Ectodermal cell (in vitro differentiated cells): ENCODE results near the gene SLC41A3.
A peak's percentile ranks its signal among the peaks of the same experiment; 100 is the strongest.
"Not testable (repeated sequence)": the region's sequence is repeated elsewhere in the genome, so short reads cannot be mapped to it uniquely, and the experiment has no call there.

Source experiments
- H3K27ac ChIP-seq: 2 replicates; pipeline ENCODE4 v1.7.0; 2013; ENCODE audit warnings: mild to moderate bottlenecking, low read depth, low read length; ENCODE audit not compliant: insufficient read depth, poor library complexity, severe bottlenecking
- H3K27me3 ChIP-seq: 2 replicates; pipeline ENCODE4 v1.7.0; 2013; ENCODE audit warnings: mild to moderate bottlenecking, low read length; ENCODE audit not compliant: insufficient read depth, control insufficient read depth, poor library complexity, severe bottlenecking
- H3K36me3 ChIP-seq: one replicate; pipeline ENCODE4 v1.7.0; 2013; ENCODE audit warnings: low read length; ENCODE audit not compliant: control insufficient read depth, insufficient read depth
- H3K4me1 ChIP-seq: one replicate; pipeline ENCODE4 v1.7.0; 2013; ENCODE audit warnings: low read length; ENCODE audit not compliant: control insufficient read depth, insufficient read depth
- H3K4me3 ChIP-seq: 2 replicates; pipeline ENCODE4 v1.7.0; 2013; ENCODE audit warnings: low read depth, low read length, control low read depth; ENCODE audit not compliant: insufficient read depth
- H3K9me3 ChIP-seq: 2 replicates; pipeline ENCODE4 v1.7.0; 2013; ENCODE audit warnings: mild to moderate bottlenecking, low read length, moderate library complexity; ENCODE audit not compliant: control insufficient read depth
- WGBS, 2 experiments: methylation state at CpG; one replicate each; pipeline ENCODE4 v1.1.7; 2013; ENCODE audit warnings: missing lambda C conversion rate in 2 of 2; 5-methylcytosine and 5-hydroxymethylcytosine counted together

The SLC41A3 gene

DNA sequence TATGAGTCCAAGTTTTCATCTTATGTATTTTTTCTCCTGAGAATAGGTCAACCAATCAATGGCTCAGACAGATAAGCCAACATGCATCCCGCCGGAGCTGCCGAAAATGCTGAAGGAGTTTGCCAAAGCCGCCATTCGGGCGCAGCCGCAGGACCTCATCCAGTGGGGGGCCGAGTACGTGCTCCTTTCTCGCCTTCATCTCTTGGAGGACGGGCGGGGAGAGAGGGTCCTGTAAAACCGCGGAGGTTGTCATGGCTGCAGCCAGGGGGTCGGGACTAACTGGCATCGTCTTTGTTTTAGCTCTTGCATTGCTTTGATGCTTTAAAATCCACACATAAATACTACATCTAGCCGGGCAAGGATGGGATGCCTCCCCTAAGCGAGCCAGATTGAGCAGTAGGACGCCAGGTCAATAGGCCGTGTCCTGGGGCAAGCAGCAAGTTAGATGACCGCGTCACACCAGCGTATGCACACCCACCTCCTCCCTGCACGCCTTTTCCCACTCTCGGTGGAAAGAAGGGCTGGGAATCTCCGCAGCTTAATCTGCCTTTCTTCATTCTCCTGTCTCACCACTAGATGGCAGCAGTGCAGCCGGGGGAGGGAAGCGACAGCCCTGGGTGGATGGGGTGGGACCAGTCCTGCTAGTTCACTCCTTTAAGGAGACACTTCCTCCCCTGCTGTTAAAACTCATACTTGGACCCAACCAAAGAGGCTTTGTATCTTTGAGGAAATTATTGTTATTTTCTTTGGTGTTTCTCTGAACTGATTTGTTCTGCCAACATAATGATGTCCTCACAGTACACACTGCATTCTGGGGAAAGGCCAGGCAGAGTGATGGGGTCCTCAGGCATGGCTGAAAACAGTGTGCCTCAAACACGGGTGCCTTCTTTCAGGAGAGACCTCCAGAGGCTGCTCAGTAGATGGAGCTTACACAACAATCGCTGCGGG, 111.7 kb downstream of the SLC41A3 start:
- not testable (repeated sequence) for H3K36me3 ChIP-seq, H3K9me3 ChIP-seq, H3K4me1 ChIP-seq, H3K27ac ChIP-seq
- Histone ChIP-seq H3K4me3 (peak overlapping the region; percentile 48), H3K27me3 (peaks cover 37% of the 10 kb centered on the region)
- WGBS, 2 experiments, result 1 to 2% methylated on average over 26 of the region's 31 CpGs

DNA sequence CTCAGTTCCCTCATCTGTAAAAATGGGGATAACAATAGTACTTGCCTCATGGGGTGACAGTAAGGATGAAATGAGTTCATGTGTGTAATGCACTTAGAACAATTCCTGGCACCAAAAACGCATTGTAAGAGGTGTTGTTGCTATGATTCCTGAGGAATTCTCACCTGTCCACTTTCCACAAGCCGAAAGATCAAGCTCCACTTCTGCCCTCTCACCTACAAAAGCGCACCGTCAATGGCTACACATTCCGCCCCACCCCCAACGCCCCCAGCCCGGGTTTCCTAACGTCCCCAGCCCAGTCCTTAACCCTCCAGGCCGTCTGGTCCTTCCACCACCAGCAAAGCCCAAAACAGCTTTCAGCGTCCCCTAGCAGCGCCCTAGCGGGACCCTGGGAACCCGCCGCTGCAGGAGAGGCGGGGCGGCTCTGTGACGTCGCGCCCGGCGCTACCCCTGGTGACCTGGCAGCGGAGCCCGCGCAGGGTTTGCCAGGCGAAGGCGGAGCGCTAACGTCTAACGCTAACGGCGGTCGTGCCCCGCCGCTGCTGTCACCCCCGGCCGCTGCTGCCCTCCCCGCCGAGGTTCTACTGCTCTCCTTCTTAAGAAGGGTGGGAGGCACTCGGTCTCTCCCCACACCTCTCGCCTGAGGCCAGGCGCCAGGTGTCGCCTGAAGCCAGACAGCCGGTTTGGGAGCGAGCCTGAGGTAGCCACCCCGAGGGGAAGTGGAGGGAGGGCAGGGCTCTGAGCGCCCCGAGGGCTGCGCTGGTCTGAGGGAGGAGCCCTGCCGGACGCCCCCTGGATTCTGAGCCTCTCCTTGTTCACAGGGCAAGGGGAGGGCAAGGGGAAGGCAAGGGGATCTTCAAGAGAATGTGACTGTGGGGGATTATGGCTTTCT, 115.0 kb downstream of the SLC41A3 start, which contains the start of gene ROPN1B:
Gene ROPN1B (plus strand): TSS at position 478 of the 892 bp plus-strand sequence. CDS start 2,877 bp downstream, outside the sequence.
- H3K4me3 ChIP-seq, H3K4me1 ChIP-seq, H3K36me3 ChIP-seq, H3K27ac ChIP-seq, H3K9me3 ChIP-seq: not testable (repeated sequence)
- H3K27me3 ChIP-seq, result peaks cover 51% of the 10 kb centered on the region
- 0% methylated on average over 1 of the region's 50 CpGs for WGBS, 2 experiments

- H3K9me3 ChIP-seq, H3K4me1 ChIP-seq, H3K27ac ChIP-seq, H3K4me3 ChIP-seq, H3K36me3 ChIP-seq: not testable (repeated sequence)
- WGBS, 2 experiments, result 85 to 88% methylated on average over 2 of the region's 2 CpGs
- H3K27me3 ChIP-seq, result peaks cover 51% of the 10 kb centered on the region
These were observed 115.8 kb downstream of the SLC41A3 start for GRCh38 chr3:125968121-125968520.

DNA sequence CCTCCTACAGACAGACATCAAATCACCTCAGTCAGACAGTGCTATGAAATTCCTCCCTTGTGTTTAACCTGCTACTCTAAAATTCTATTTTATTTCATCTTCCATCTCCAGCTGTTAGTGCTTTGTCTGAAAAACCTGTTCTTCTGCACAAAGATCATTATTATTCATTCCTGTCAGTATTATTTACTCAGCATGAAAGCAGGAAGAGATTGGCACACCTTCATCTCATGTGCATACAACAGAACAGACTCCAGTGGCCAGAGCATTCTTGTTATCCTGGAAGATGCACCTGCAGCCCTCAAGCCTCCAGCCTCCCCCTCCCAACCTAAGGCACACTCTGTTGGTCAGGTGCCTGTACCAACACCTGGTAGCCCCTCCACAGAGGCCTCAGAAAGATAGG, 116.8 kb downstream of the SLC41A3 start:
- H3K27me3 ChIP-seq, result peaks cover 49% of the 10 kb centered on the region
- H3K4me3 ChIP-seq, result no peak overlapping the region
- no peak overlapping the region for H3K27ac ChIP-seq
- no peaks in the 10 kb centered on the region for H3K9me3 ChIP-seq
- H3K36me3 ChIP-seq, result no peaks in the 10 kb centered on the region
- H3K4me1 ChIP-seq, result no peaks in the 10 kb centered on the region

GRCh38 chr3:125965505-125965904, 118.4 kb downstream of the SLC41A3 start:
- Histone ChIP-seq H3K27ac (no peak overlapping the region), H3K27me3 (peaks cover 33% of the 10 kb centered on the region), H3K36me3 (no peaks in the 10 kb centered on the region), H3K4me1 (no peaks in the 10 kb centered on the region), H3K4me3 (no peak overlapping the region), H3K9me3 (no peaks in the 10 kb centered on the region)
- 87 to 92% methylated on average over 3 of the region's 3 CpGs for WGBS, 2 experiments

DNA sequence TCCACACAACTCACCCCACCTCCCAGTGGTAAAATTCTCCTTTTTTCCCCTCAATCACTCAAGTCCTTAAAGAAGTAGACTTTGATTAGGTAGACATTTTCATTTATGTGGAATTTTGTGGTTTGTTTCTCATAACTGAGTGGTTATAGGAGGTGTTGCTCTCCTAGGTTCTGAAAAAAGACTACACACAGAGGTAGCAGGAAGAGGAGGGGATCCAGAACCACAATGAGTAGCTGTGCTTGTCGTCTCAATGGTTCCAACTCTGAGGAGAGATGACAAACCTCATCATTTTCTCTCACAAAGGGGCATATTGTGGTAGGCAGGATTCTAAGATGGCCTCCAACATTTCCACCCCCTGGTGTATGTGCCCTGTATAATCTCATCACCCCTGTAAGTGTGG, 120.1 kb downstream of the SLC41A3 start:
- H3K36me3 ChIP-seq, H3K4me3 ChIP-seq, H3K27ac ChIP-seq, H3K4me1 ChIP-seq, H3K9me3 ChIP-seq: not testable (repeated sequence)
- 65 to 86% methylated on average over 1 of the region's 1 CpG for WGBS, 2 experiments
- H3K27me3 ChIP-seq, result peaks cover 30% of the 10 kb centered on the region

GRCh38 chr3:125961289-125961589, 122.7 kb downstream of the SLC41A3 start:
- Histone ChIP-seq H3K9me3 (no peaks in the 10 kb centered on the region), H3K27ac (no peak overlapping the region), H3K27me3 (peaks cover 35% of the 10 kb centered on the region), H3K36me3 (no peaks in the 10 kb centered on the region), H3K4me1 (no peaks in the 10 kb centered on the region), H3K4me3 (no peak overlapping the region)
- 95 to 98% methylated on average over 6 of the region's 6 CpGs for WGBS, 2 experiments

GRCh38 chr3:125960456-125961288, 123.3 kb downstream of the SLC41A3 start:
- Histone ChIP-seq H3K4me1 (no peaks in the 10 kb centered on the region), H3K4me3 (no peak overlapping the region), H3K36me3 (no peaks in the 10 kb centered on the region), H3K27me3 (peaks cover 38% of the 10 kb centered on the region), H3K9me3 (no peaks in the 10 kb centered on the region), H3K27ac (no peak overlapping the region)
- WGBS, 2 experiments, result 92% methylated on average over 11 of the region's 11 CpGs

DNA sequence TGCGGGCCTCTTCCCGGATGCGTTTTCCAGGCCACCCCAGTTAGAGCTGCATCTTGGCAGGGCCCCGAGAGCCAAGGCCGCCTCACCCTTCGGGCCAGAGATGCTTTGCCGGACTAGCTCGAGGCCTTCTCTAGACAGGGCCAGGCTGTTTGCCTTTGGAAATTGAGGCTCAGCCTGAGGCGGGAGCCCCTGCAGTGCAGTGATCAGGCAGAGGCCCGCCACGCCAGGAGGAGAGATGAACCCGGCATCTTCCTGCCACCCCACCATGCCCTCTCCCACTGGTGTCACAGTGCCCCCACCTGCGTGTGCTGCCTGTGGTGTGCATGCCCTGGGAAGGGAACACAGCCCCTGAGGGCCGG, 123.9 kb downstream of the SLC41A3 start:
- 93 to 95% methylated on average over 14 of the region's 14 CpGs for WGBS, 2 experiments
- H3K9me3 ChIP-seq, result no peaks in the 10 kb centered on the region
- no peaks in the 10 kb centered on the region for H3K4me1 ChIP-seq
- peaks cover 45% of the 10 kb centered on the region for H3K27me3 ChIP-seq
- no peak overlapping the region for H3K27ac ChIP-seq
- no peak overlapping the region for H3K4me3 ChIP-seq
- no peaks in the 10 kb centered on the region for H3K36me3 ChIP-seq
